H1 (cell line): ENCODE data around the gene LCN12. TPM values are rescaled to one million over a fixed set of nuclear protein-coding genes. Genes with fewer than 3 reads are reported as not detected.

ENCODE experiments used
- CTCF ChIA-PET: fragments of 300-600 bp; sonication (Branson Sonifier 250); formaldehyde crosslinking; loops from one replicate; lab custom pipeline; 2021; ENCODE audit not compliant: partially characterized antibody; lab: Charles Lee
- POLR2A ChIA-PET: fragments of 300-600 bp; sonication (Branson Sonifier 250); formaldehyde crosslinking; loops from one replicate; lab custom pipeline; 2021; ENCODE audit warnings: inconsistent platforms; ENCODE audit not compliant: partially characterized antibody; lab: Charles Lee
- DNase-seq, 2 experiments: peaks; one replicate each; pipeline versions ENCODE4 v3.0.0 to v3.0.0-alpha.2; 2010 to 2022; ENCODE audit warnings: low spot score in 2 of 2, low read depth in 1 of 2, mixed read lengths in 1 of 2
- FAIRE-seq: peaks from 2 replicates; lab custom pipeline; 2011; peaks lifted over from hg19 to GRCh38; lab: Jason Lieb, UNC
- H2AFZ ChIP-seq: 2 replicates; pipeline ENCODE4 v1.8.1; 2012; ENCODE audit warnings: low read length, inconsistent platforms
- H2AK5ac ChIP-seq: 2 replicates; pipeline ENCODE4 v1.6.1; 2013; ENCODE audit warnings: low read depth, low read length
- H2BK120ac ChIP-seq: replicated peaks from 2 replicates; pipeline ENCODE3; 2013; ENCODE audit warnings: low read depth, low read length, inconsistent platforms
- H2BK12ac ChIP-seq: 2 replicates; pipeline ENCODE4 v1.6.1; 2013; ENCODE audit warnings: low read depth, low read length
- H2BK15ac ChIP-seq: 2 replicates; pipeline ENCODE4 v1.6.1; 2013; ENCODE audit warnings: low read length
- H2BK20ac ChIP-seq: 2 replicates; pipeline ENCODE4 v1.6.1; 2013; ENCODE audit warnings: low read length
- H2BK5ac ChIP-seq: 2 replicates; pipeline ENCODE4 v1.6.1; 2013; ENCODE audit warnings: low read depth, low read length
- H3K14ac ChIP-seq: 2 replicates; pipeline ENCODE4 v1.6.1; 2013; ENCODE audit warnings: inconsistent platforms; ENCODE audit not compliant: insufficient read length
- H3K18ac ChIP-seq: 2 replicates; pipeline ENCODE4 v1.6.1; 2013; ENCODE audit warnings: low read length; ENCODE audit errors: extremely low read depth
- H3K23ac ChIP-seq: 2 replicates; pipeline ENCODE4 v1.6.1; 2013; ENCODE audit warnings: inconsistent platforms; ENCODE audit not compliant: insufficient read length
- H3K23me2 ChIP-seq: 2 replicates; pipeline ENCODE4 v1.6.1; 2013; ENCODE audit warnings: low read depth, low read length
- H3K27ac ChIP-seq: 2 replicates; pipeline ENCODE4 v1.6.1; 2011; ENCODE audit warnings: low read depth, low read length, inconsistent platforms
- H3K27me3 ChIP-seq, 4 experiments: replicated peaks in 1 of 4; 1 replicate in 1 of 4; 2 replicates in 3 of 4; pipeline versions ENCODE4 v1.6.1 to v1.8.1; 2011 to 2013; ENCODE audit warnings: low read length in 3 of 4, mild to moderate bottlenecking in 3 of 4, inconsistent platforms in 2 of 4, mixed read lengths in 2 of 4, moderate library complexity in 1 of 4; ENCODE audit not compliant: control insufficient read depth in 3 of 4, insufficient read depth in 3 of 4; ENCODE audit errors: extremely low read depth in 1 of 4
- H3K36me3 ChIP-seq, 4 experiments: 2 replicates each; pipeline versions ENCODE4 v1.6.1 to v1.8.1; 2011 to 2013; ENCODE audit warnings: mild to moderate bottlenecking in 4 of 4, low read length in 3 of 4, moderate library complexity in 2 of 4, control low read depth in 1 of 4, inconsistent platforms in 1 of 4; ENCODE audit not compliant: insufficient read depth in 4 of 4, control insufficient read depth in 2 of 4
- H3K4ac ChIP-seq: replicated peaks from 2 replicates; pipeline ENCODE3; 2013; ENCODE audit warnings: low read length, low read depth, mixed read lengths, inconsistent platforms; ENCODE audit not compliant: insufficient read length
- H3K4me1 ChIP-seq, 4 experiments: replicated peaks in 1 of 4; 1 replicate in 1 of 4; 2 replicates in 3 of 4; pipeline versions ENCODE4 v1.6.1 to v1.8.1; 2011 to 2013; ENCODE audit warnings: low read length in 3 of 4, inconsistent platforms in 2 of 4, mixed read lengths in 1 of 4; ENCODE audit not compliant: insufficient read depth in 4 of 4, control insufficient read depth in 3 of 4
- H3K4me2 ChIP-seq, 2 experiments: 2 replicates each; pipeline versions ENCODE4 v1.6.1 to v1.8.1; 2011 to 2013; ENCODE audit warnings: low read depth in 2 of 2, low read length in 2 of 2, control low read depth in 1 of 2, inconsistent platforms in 1 of 2, mild to moderate bottlenecking in 1 of 2; ENCODE audit not compliant: insufficient read depth in 1 of 2
- H3K4me3 ChIP-seq, 4 experiments: fragments of 200-600, 300-600 bp in 1 of 4; sonication (generic), shearing (Covaris generic), sonication (Bioruptor Twin) in 1 of 4; 2 replicates each; pipeline versions ENCODE4 v1.5.1 to v1.8.1; 2011 to 2016; ENCODE audit warnings: low read length in 4 of 4, low read depth in 3 of 4, control low read depth in 2 of 4, inconsistent platforms in 2 of 4, mild to moderate bottlenecking in 2 of 4, mixed read lengths in 1 of 4, moderate library complexity in 1 of 4; ENCODE audit not compliant: insufficient read depth in 2 of 4; ENCODE audit errors: extremely low read depth in 1 of 4
- H3K56ac ChIP-seq: replicated peaks from 2 replicates; pipeline ENCODE3; 2013; ENCODE audit warnings: low read depth, mild to moderate bottlenecking, mixed read lengths, low read length, inconsistent platforms; ENCODE audit not compliant: insufficient read length
- H3K79me1 ChIP-seq: 2 replicates; pipeline ENCODE4 v1.6.1; 2013; ENCODE audit warnings: low read depth, low read length, control low read depth
- H3K79me2 ChIP-seq, 2 experiments: 2 replicates each; pipeline versions ENCODE4 v1.6.1 to v1.8.1; 2012 to 2013; ENCODE audit warnings: low read length in 2 of 2, mild to moderate bottlenecking in 2 of 2, inconsistent platforms in 1 of 2; ENCODE audit not compliant: insufficient read depth in 2 of 2, control insufficient read depth in 1 of 2
- H3K9ac ChIP-seq, 4 experiments: replicated peaks in 1 of 4; 1 replicate in 1 of 4; 2 replicates in 3 of 4; pipeline versions ENCODE4 v1.6.1 to v1.8.1; 2011 to 2013; ENCODE audit warnings: low read depth in 3 of 4, low read length in 3 of 4, control low read depth in 2 of 4, mild to moderate bottlenecking in 2 of 4, moderate library complexity in 2 of 4, inconsistent platforms in 1 of 4; ENCODE audit errors: extremely low read depth in 1 of 4
- H3K9me3 ChIP-seq, 2 experiments: 2 replicates each; pipeline versions ENCODE4 v1.6.1 to v1.8.1; 2012 to 2013; ENCODE audit warnings: mild to moderate bottlenecking in 2 of 2, moderate library complexity in 2 of 2, control low read depth in 1 of 2, inconsistent platforms in 1 of 2, low read depth in 1 of 2, low read length in 1 of 2, mixed read lengths in 1 of 2; ENCODE audit not compliant: insufficient read depth in 2 of 2
- H4K20me1 ChIP-seq, 2 experiments: replicated peaks in 1 of 2; 2 replicates each; pipeline versions ENCODE3 to v1.8.1; 2011 to 2013; ENCODE audit warnings: inconsistent platforms in 2 of 2, low read length in 2 of 2, mild to moderate bottlenecking in 1 of 2; ENCODE audit not compliant: insufficient read depth in 2 of 2, control insufficient read depth in 1 of 2
- H4K5ac ChIP-seq: 2 replicates; pipeline ENCODE4 v1.6.1; 2013; ENCODE audit warnings: low read length, low read depth, mixed read lengths, inconsistent platforms; ENCODE audit not compliant: insufficient read length
- H4K8ac ChIP-seq: 2 replicates; pipeline ENCODE4 v1.8.0; 2013; ENCODE audit warnings: mild to moderate bottlenecking, moderate library complexity, low read length, inconsistent platforms; ENCODE audit not compliant: insufficient read depth; ENCODE audit errors: extremely low read depth
- H4K91ac ChIP-seq: replicated peaks from 2 replicates; pipeline ENCODE3; 2013; ENCODE audit warnings: low read length, mixed read lengths, inconsistent platforms; ENCODE audit not compliant: insufficient read length
- ASH2L ChIP-seq: fragments of 200-600, 300-600 bp; sonication (generic); IDR thresholded peaks from one replicate; pipeline ENCODE4 v1.7.1; 2017; ENCODE audit warnings: low read length
- CBX5 ChIP-seq: fragments of 300-800, 300-1000 bp; sonication (generic); IDR thresholded peaks from 2 replicates; pipeline ENCODE4 v1.7.1; 2016; ENCODE audit warnings: antibody characterized with exemption, low read length, low read depth
- CHD2 ChIP-seq: IDR thresholded peaks from 2 replicates; pipeline ENCODE4 v1.6.1; 2012; ENCODE audit warnings: low read length, improper control_type of control experiment
- GTF2F1 ChIP-seq: IDR thresholded peaks from 2 replicates; pipeline ENCODE4 v1.6.1; 2012; ENCODE audit warnings: low read depth, low read length, improper control_type of control experiment, borderline replicate concordance
- KDM1A ChIP-seq: fragments of 200-600, 300-600 bp; sonication (generic); IDR thresholded peaks from 2 replicates; pipeline ENCODE4 v1.7.1; 2016; ENCODE audit warnings: mild to moderate bottlenecking, low read length, borderline replicate concordance
- KDM5A ChIP-seq: fragments of 200-600 bp; IDR thresholded peaks from 2 replicates; pipeline ENCODE4 v1.7.1; 2012; ENCODE audit warnings: mild to moderate bottlenecking, low read length, inconsistent platforms, mixed read lengths
- POLR2A ChIP-seq, 2 experiments: IDR thresholded peaks; 1 replicate in 1 of 2; 2 replicates in 1 of 2; pipeline ENCODE4 v1.6.1; 2011; ENCODE audit warnings: low read depth in 2 of 2, low read length in 2 of 2, mild to moderate bottlenecking in 2 of 2; ENCODE audit errors: control extremely low read depth in 1 of 2
- POU5F1 ChIP-seq: IDR thresholded peaks from 2 replicates; pipeline ENCODE4 v1.6.1; 2011; ENCODE audit warnings: low read depth, mild to moderate bottlenecking, low read length, moderate library complexity
- RFX5 ChIP-seq: IDR thresholded peaks from 2 replicates; pipeline ENCODE4 v1.6.1; 2011; ENCODE audit warnings: low read depth, low read length, improper control_type of control experiment, borderline replicate concordance
- SIRT6 ChIP-seq: IDR thresholded peaks from one replicate; pipeline ENCODE4 v1.7.1; 2012; ENCODE audit warnings: low read length, inconsistent platforms
- SIX5 ChIP-seq: IDR thresholded peaks from 2 replicates; pipeline ENCODE4 v1.6.1; 2011; ENCODE audit warnings: mild to moderate bottlenecking, low read depth, low read length
- SP1 ChIP-seq: IDR thresholded peaks from 2 replicates; pipeline ENCODE4 v1.6.1; 2011; ENCODE audit warnings: low read depth, low read length
- SRF ChIP-seq: IDR thresholded peaks from 2 replicates; pipeline ENCODE4 v1.6.1; 2011; ENCODE audit warnings: mild to moderate bottlenecking, low read depth, low read length, moderate library complexity
- TAF7 ChIP-seq: optimal IDR thresholded peaks from 2 replicates; pipeline ENCODE3; 2011; ENCODE audit warnings: low read depth, mild to moderate bottlenecking, inconsistent platforms, low read length, moderate library complexity, borderline replicate concordance
- TCF12 ChIP-seq: IDR thresholded peaks from 2 replicates; pipeline ENCODE4 v1.6.1; 2011; ENCODE audit warnings: low read depth, mild to moderate bottlenecking, low read length
- WGBS, 2 experiments: shearing (Covaris generic) in 1 of 2; methylation state at CpG; one replicate each; pipeline versions ENCODE4 v1.1.6 to v1.1.7; 2013 to 2015; ENCODE audit warnings: low lambda C conversion rate in 2 of 2, mixed read lengths in 2 of 2, inconsistent platforms in 1 of 2, low coverage in 1 of 2, missing lambda C conversion rate in 1 of 2; ENCODE audit not compliant: insufficient replicate concordance in 2 of 2, insufficient coverage in 1 of 2, insufficient read length in 1 of 2; ENCODE audit errors: extremely low coverage in 1 of 2, missing lambda C conversion rate in 1 of 2; 5-methylcytosine and 5-hydroxymethylcytosine counted together
- polyA plus RNA-seq, 7 experiments: library from polyadenylated mRNA; depleted of rRNA in 3 of 7; stranded (reverse) in 5 of 7; unstranded in 2 of 7; fragments of >200 nt in 5 of 7; fragments of 200-250 nt in 2 of 7; gene quantifications; 1 replicate in 5 of 7; 2 replicates in 1 of 7; 4 replicates in 1 of 7; pipeline versions ENCODE4 v1.2.1 to v1.2.3, GENCODE V29; 2011 to 2013; ENCODE audit warnings: missing spikeins in 2 of 7, mixed read lengths in 2 of 7
- total RNA-seq: library from RNA; stranded (reverse); fragmentation: NEBNext Ultra II Directional; extraction: Animal tissue kit (Norgen Biotek cat#: 25700); gene quantifications from 2 replicates; pipeline ENCODE4 v1.2.1, GENCODE V29; 2021

LCN12 gene
- total and polyA plus RNA-seq, 2 of the 8 experiments (the other 6 are each of a cell fraction or from before 2014, with no cell fraction given): 1.1 to 1.7 TPM

GRCh38 chr9:136917902-136918301 lies 34.2 kb upstream of the LCN12 start:
- Histone ChIP-seq H2BK12ac (no peak overlapping the region), H4K20me1 (peaks cover 4 to 13% of the 10 kb centered on the region in 2 experiments), H3K4me1 (no peaks in the 10 kb centered on the region), H3K56ac (no peak overlapping the region)
- TF ChIP-seq TCF12 (no peak), SP1 (no peak), POU5F1 (no peak), POLR2A (IDR thresholded peaks at IDR 0.05; ENCODE audit: control extremely low read depth in 1 of 2, low read depth in 2 of 2, low read length in 2 of 2) (no peak), ASH2L (no peak), KDM5A (no peak), GTF2F1 (no peak), SIRT6 (no peak), SIX5 (no peak), TAF7 (no peak), RFX5 (no peak), CHD2 (no peak), CBX5 (no peak), SRF (no peak), KDM1A (no peak)
- TF ChIP-seq, all 59 proteins: peak for 0
- ChIA-PET CTCF (interaction anchor here (0.6 to 1.9 kb wide), 5 partner anchors 10 to 1297 kb away, joined by 3 to 8 read pairs (median 3); no protein-coding TSS in a partner anchor), POLR2A (no interaction called here)
- H3K4ac ChIP-seq: no peak overlapping the region
- H3K79me2 ChIP-seq: no peaks in the 10 kb centered on the region
- no peak overlapping the region for H3K4me2 ChIP-seq
- no peaks in the 10 kb centered on the region for H3K23me2 ChIP-seq
- H2BK120ac ChIP-seq: no peak overlapping the region
- H2BK15ac ChIP-seq: no peak overlapping the region
- no peak overlapping the region for H4K8ac ChIP-seq
- 95% methylated on average over 11 of the region's 11 CpGs; no CpG with 5 or more reads in 1 of the 2 experiments for WGBS, 2 experiments
- no peak overlapping the region for H3K23ac ChIP-seq
- H2AK5ac ChIP-seq: no peak overlapping the region
- H3K9ac ChIP-seq: no peak overlapping the region
- H3K27me3 ChIP-seq: no peaks in the 10 kb centered on the region
- H3K18ac ChIP-seq: no peak overlapping the region
- DNase-seq (no peak), FAIRE-seq (no peak)
- no peak overlapping the region for H2BK20ac ChIP-seq
- H3K4me3 ChIP-seq: no peak overlapping the region
- H3K14ac ChIP-seq: no peak overlapping the region
- no peak overlapping the region for H2BK5ac ChIP-seq
- H4K91ac ChIP-seq: no peak overlapping the region
- H3K79me1 ChIP-seq: peaks cover 7% of the 10 kb centered on the region
- H3K36me3 ChIP-seq: peaks cover 24 to 50% (median 36%) of the 10 kb centered on the region in 4 experiments
- H4K5ac ChIP-seq: no peak overlapping the region
- no peak overlapping the region for H3K27ac ChIP-seq
- no peak overlapping the region for H2AFZ ChIP-seq
- H3K9me3 ChIP-seq: no peaks in the 10 kb centered on the region
